Measurements from ENCODE around the gene CENPW.

CENPW gene

GRCh38 chr6:126373344-126373743 lies 33.4 kb downstream of the CENPW start:
- no peak for DNase-seq (ENCODE audit: low spot score)

- DNase-seq (ENCODE audit: low spot score), result no peak
Measured at GRCh38 chr6:126374372-126374771, 34.5 kb downstream of the CENPW start.

- DNase-seq (ENCODE audit: low spot score), result no peak
Measured at GRCh38 chr6:126376682-126377081, 36.8 kb downstream of the CENPW start.

GRCh38 chr6:126377594-126378153 lies 37.8 kb downstream of the CENPW start:
- DNase-seq (ENCODE audit: low spot score), result no peak

GRCh38 chr6:126380072-126380583 lies 40.2 kb downstream of the CENPW start:
- no peak for DNase-seq (ENCODE audit: low spot score)

- DNase-seq (ENCODE audit: low spot score), result no peak
Measured at GRCh38 chr6:126381498-126381897, 41.6 kb downstream of the CENPW start.

- no peak for DNase-seq (ENCODE audit: low spot score)
Measured at GRCh38 chr6:126383203-126383602, 43.3 kb downstream of the CENPW start.

- DNase-seq (ENCODE audit: low spot score), result no peak
Measured at GRCh38 chr6:126385536-126385935, 45.6 kb downstream of the CENPW start.

GRCh38 chr6:126388104-126388598 lies 48.2 kb downstream of the CENPW start:
- DNase-seq (ENCODE audit: low spot score), result no peak

GRCh38 chr6:126396131-126396530 lies 56.2 kb downstream of the CENPW start:
- DNase-seq (ENCODE audit: low spot score), result no peak

Data from left forelimb (tissue), 1 donor.